ENCODE results near the gene LIN7A.

LIN7A gene

DNA sequence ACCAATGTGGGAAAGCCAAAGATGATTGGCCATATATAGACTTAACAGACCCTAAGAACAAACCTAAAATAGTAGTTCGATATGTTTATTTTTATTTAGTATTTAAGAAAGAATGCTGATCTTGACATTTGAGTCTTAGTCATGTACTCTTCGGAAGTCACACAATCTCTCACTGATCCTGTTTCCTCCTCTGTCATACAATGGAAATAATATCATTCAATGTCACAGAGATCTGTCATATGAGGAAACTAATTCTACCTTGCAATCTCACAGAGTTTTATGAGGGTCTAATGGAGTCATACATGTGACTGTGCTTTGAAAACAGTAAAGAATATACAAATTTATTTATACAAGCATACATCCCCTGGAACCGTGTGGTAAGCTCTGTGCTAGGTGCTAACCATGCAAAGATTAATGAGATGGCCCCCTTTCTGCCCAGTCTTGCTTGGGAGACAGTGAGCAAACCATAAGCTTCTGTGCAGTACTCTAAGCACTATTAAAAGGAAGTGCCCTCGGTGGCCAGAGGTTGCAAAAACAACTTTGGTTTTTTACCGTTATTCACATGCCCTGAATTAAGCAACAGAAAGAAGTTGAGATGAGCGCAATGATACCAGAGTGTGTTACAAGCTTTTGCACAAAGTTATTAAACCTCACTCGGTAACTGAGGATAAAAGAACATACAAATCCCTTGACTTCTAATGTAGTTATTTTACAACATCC is 1.7 kb upstream of the LIN7A start:
- TF ChIP-seq, protein P1, sequence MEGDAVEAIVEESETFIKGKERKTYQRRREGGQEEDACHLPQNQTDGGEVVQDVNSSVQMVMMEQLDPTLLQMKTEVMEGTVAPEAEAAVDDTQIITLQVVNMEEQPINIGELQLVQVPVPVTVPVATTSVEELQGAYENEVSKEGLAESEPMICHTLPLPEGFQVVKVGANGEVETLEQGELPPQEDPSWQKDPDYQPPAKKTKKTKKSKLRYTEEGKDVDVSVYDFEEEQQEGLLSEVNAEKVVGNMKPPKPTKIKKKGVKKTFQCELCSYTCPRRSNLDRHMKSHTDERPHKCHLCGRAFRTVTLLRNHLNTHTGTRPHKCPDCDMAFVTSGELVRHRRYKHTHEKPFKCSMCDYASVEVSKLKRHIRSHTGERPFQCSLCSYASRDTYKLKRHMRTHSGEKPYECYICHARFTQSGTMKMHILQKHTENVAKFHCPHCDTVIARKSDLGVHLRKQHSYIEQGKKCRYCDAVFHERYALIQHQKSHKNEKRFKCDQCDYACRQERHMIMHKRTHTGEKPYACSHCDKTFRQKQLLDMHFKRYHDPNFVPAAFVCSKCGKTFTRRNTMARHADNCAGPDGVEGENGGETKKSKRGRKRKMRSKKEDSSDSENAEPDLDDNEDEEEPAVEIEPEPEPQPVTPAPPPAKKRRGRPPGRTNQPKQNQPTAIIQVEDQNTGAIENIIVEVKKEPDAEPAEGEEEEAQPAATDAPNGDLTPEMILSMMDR (IDR thresholded peaks at IDR 0.05; ENCODE audit: insufficient read depth, missing control alignments) = no peak
- no peak for FAIRE-seq

DNA sequence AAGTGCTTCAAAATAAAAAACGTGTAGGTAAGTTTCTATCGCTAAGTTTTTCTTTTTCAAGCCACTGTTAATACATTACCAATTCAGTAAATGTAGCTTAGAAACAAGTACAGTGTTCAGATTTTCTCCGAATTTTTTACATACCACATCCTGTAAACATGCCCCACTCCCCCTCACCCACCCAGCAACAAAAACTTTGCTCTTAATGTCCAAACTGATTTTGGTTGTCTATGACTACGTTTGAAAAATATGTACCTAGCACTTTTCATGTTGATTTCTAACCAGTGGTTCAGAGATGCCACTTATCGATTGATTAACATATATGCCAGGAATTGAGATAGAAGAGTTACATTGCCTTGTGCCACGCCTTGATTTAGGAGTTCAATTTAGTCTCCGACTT is 663 bp upstream of the LIN7A start:
- TF ChIP-seq, protein P1 (IDR thresholded peaks at IDR 0.05; ENCODE audit: insufficient read depth, missing control alignments) = no peak
- DNase-seq (ENCODE audit: insufficient read length, low spot score) = no peak
- no peak for FAIRE-seq

More for the DNA sequence above, 1.7 kb upstream of the LIN7A start:
- no peak for DNase-seq (ENCODE audit: insufficient read length, low spot score)

DNA sequence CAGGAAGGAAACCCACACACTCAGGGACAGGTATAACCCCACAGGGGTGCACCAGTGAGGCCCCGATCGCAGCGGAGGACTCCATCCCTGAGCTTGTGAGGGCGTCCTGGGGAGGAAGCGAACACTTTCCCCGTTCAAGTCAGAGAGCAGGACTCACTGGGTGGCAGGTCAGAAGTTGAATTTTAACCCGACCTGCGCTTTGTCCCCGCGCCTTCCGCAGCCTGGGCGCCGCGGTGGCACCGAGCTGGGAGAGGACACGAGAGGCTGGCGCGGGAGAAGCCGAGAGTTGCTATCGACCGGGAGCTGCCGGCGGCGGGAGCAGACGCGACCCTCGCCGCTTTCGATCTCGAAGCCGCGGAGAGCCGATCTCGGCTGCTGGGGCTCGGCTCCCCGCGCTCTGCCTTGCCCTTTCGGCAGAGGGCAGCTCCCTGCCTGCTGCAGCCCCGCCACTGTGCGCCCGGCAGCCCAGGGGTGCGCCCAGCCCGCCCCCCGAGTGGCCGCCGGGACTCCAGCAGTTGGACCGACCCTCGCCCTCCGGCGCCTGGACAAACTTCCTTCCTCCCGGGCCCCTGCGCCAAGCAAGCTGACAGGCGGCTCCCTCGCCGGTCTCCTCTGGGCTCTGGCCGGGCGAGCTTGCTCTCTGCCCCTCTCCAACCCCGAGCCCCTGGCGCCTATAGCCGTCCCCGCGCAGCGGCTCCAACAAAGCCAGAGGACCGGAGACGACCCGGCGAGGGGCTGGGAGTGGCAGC is 918 bp downstream of the LIN7A start:
- DNase-seq (ENCODE audit: insufficient read length, low spot score) = no peak
- TF ChIP-seq, protein P1 (IDR thresholded peaks at IDR 0.05; ENCODE audit: insufficient read depth, missing control alignments) = no peak
- FAIRE-seq = no peak

DNA sequence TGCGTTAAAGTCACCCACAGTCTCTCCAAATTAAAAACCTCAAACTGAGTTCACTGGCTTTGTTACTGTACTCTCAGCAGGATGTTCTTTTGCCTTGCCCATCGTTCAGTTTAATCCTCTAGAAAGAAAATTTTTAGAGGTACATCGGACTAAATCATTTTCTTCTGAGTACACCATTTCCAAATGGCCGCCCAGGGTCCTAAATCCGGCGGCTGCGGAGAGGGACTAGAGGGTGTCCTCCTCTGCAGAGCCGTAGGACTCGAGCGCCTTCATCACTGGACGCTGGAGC is 1.4 kb downstream of the LIN7A start:
- TF ChIP-seq, protein P1 (IDR thresholded peaks at IDR 0.05; ENCODE audit: insufficient read depth, missing control alignments) = no peak
- FAIRE-seq (no peak), DNase-seq (ENCODE audit: insufficient read length, low spot score) (no peak)

DNA sequence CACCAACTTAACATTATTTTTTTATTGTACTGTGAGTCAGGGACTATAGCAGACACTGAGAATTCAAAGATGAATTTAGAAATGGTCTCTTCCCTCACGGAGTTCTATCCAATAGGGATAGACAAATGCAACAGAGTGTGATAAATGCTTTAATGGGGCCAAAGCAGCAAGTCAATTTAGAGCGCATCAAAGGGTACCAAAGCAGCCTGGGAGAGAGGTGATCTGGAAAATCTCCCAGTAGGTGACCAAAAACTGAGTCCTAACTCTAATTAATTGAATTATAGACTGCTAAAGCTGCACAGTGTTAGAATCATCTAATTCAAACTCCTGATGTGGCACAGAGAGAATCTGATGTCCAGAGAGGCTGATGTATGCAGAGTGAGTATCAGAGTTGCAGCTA is 2.6 kb downstream of the LIN7A start:
- DNase-seq (ENCODE audit: insufficient read length, low spot score) (no peak), FAIRE-seq (no peak)
- TF ChIP-seq, protein P1 (IDR thresholded peaks at IDR 0.05; ENCODE audit: insufficient read depth, missing control alignments) = no peak

DNA sequence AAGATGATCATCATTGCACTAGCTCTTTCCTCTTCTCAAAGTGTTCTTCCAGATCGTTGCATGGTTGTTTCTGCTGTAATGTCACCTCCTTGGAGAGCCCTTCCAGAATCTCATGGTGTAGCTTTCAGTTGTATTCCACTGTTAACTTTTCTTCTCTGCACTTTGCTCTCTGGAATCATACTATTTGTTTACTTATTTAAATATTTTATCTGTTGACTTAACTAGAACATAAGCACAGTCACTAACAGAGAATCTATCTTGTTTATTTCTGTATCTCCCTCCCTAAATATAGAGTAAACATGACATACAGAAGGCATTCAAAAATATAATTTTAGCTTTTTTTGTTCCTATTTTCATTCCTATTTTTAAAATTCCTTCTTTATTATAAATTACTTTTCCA is 11.8 kb downstream of the LIN7A start:
- DNase-seq (ENCODE audit: insufficient read length, low spot score) (no peak), FAIRE-seq (no peak)
- TF ChIP-seq, protein P1 (IDR thresholded peaks at IDR 0.05; ENCODE audit: insufficient read depth, missing control alignments) = no peak

DNA sequence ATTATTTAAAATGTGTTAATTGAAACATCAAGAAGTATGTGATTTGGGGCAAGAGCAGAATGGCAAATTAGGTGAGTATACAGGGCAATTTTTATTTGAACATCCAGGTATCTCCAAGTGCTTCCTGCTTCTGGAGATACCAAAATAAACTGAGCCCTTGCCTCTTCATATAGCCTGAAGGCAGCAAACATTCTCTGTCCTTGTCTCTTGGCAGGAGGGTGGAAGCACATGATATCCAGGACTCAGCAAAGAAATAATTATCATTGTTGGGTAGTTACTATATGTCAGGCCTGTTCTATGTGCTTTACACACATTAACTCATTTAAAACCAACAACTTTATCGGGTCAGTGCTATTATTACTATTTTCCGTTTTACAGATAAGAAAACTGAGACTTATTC is 12.5 kb downstream of the LIN7A start:
- DNase-seq (ENCODE audit: insufficient read length, low spot score) = no peak
- TF ChIP-seq, protein P1 (IDR thresholded peaks at IDR 0.05; ENCODE audit: insufficient read depth, missing control alignments) = no peak

More for the DNA sequence above, 12.5 kb downstream of the LIN7A start:
- FAIRE-seq = peak; percentile 6
